Kidney epithelial cell (primary cell): ENCODE data around the gene PLAGL2. TPM values are rescaled to one million over a fixed set of nuclear protein-coding genes. Genes with fewer than 3 reads are reported as not detected.
A peak's percentile ranks its signal among the peaks of the same experiment; 100 is the strongest.

ENCODE experiments used
- DNase-seq: peaks from one replicate; pipeline ENCODE4 v3.0.0-alpha.2; 2010; ENCODE audit warnings: low read depth
- H3K27me3 ChIP-seq: 2 replicates; pipeline ENCODE4 v1.6.0; 2011; ENCODE audit warnings: low read length; ENCODE audit not compliant: control insufficient read depth, insufficient read depth
- H3K36me3 ChIP-seq: 2 replicates; pipeline ENCODE4 v1.5.1; 2011; ENCODE audit warnings: low read length; ENCODE audit not compliant: control insufficient read depth, insufficient read depth
- H3K4me3 ChIP-seq: 2 replicates; pipeline ENCODE4 v1.5.1; 2011; ENCODE audit warnings: low read depth, mild to moderate bottlenecking, control low read depth, low read length
- total RNA-seq: library from RNA; depleted of rRNA; stranded (reverse); fragments of >200 nt; gene quantifications from 2 replicates; pipeline ENCODE4 v1.2.3, GENCODE V29; 2015
- TF ChIP-seq, protein P1 (sequence below): IDR thresholded peaks from 2 replicates; pipeline ENCODE4 v1.5.1; 2011; ENCODE audit warnings: mild to moderate bottlenecking, moderate library complexity, low read length, control low read depth, inconsistent platforms; ENCODE audit not compliant: insufficient read depth, poor library complexity, severe bottlenecking

Gene PLAGL2
- total RNA-seq, 1 donor from 2014 or later, result 13.5 TPM

DNA sequence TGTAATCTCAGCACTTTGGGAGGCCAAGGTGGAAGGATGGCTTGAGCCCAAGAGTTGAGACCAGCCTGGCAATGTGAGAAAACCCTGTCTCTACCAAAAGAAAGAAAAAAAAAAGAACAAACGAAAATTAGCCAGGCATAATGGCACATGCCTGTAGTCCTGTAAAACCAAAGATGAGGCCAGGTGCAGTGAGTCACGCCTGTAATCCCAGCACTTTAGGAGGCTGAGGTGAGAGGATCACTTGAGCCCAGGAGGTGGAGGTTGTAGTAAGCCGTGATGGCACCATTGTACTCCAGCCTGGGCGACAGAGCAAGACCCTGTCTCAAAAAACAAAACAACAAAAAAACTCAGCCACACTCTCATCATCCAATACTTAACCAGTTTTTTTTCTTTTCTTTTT lies 37.4 kb upstream of the PLAGL2 start:
- TF ChIP-seq, protein P1, sequence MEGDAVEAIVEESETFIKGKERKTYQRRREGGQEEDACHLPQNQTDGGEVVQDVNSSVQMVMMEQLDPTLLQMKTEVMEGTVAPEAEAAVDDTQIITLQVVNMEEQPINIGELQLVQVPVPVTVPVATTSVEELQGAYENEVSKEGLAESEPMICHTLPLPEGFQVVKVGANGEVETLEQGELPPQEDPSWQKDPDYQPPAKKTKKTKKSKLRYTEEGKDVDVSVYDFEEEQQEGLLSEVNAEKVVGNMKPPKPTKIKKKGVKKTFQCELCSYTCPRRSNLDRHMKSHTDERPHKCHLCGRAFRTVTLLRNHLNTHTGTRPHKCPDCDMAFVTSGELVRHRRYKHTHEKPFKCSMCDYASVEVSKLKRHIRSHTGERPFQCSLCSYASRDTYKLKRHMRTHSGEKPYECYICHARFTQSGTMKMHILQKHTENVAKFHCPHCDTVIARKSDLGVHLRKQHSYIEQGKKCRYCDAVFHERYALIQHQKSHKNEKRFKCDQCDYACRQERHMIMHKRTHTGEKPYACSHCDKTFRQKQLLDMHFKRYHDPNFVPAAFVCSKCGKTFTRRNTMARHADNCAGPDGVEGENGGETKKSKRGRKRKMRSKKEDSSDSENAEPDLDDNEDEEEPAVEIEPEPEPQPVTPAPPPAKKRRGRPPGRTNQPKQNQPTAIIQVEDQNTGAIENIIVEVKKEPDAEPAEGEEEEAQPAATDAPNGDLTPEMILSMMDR, result no peak

DNA sequence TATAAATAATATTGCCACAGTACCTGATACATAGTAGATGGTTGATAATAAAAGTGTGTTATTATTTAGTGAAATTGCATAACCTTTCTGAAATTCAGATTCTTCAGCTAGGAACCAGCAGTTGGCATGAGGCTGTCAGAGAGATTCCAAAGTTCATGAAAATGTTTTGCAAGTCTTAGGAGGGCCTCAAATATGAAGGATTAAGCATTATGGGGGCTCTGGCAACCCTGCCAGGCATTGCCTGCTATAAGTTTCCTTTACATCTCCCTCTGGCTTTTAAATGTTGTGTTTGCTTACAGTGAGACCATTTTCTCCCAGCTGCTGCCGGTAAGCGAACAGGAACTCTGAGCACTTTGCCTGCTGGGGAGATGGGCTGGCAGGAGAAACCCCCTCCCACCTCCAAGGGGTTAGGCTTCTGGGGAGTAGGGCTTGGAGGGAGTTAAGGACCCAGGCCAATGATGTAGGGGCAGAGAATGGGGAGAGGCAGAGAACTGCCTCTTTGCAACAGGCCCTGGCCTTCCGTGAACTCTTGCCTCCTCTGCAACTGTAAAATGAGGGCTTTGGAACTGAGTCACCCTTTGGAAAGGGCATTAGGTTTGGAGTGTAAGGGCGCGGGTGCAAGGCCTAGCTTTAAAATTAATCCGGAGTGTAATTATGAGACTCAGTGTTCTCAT lies 36.7 kb upstream of the PLAGL2 start:
- Histone ChIP-seq H3K36me3 (no peaks in the 10 kb centered on the region), H3K4me3 (no peak overlapping the region), H3K27me3 (no peaks in the 10 kb centered on the region)
- DNase-seq, result no peak
- TF ChIP-seq, protein P1, result no peak

More for the DNA sequence above, 37.4 kb upstream of the PLAGL2 start:
- no peak for DNase-seq
- H3K27me3 ChIP-seq, result no peaks in the 10 kb centered on the region
- H3K4me3 ChIP-seq, result no peak overlapping the region
- no peaks in the 10 kb centered on the region for H3K36me3 ChIP-seq

DNA sequence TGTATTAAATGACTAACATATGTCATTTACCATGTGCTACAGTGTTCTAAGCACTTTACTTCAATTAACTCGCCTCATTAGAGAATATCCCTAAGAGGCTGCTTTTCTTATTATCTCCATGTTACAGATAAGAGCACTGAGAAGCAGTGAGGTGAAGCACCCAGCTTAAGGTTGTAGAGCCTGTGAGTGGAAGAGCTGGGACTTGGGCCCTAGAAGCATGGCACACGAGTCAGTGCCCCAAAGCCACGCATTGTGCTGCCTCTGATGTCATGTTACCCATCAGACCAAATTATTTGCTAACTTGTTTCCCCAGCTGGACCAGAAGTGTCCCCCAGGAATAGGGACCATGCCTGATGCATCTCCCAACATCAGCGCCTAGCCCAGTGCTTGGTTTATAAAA lies 34.3 kb upstream of the PLAGL2 start:
- Histone ChIP-seq H3K27me3 (no peaks in the 10 kb centered on the region), H3K4me3 (no peak overlapping the region), H3K36me3 (no peaks in the 10 kb centered on the region)
- TF ChIP-seq, protein P1, result no peak
- no peak for DNase-seq

DNA sequence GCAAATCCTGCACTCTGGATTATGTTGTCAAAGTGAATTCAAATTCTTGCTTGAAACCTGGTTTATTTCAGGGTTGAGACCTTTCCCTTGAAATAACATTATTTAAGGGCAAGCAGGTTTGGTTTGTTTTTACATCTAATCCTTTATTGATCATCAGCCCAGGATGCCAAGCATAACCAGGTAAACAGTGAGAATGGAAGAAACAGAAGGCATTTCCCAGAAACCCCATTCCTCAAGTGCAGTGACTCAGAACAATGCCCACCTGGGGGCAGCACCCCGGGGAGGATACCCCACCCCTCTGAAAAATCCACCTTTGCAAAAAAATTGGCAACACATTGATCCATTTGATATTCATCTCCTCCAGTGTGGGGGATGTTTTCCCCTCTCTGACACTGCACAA lies 32.7 kb upstream of the PLAGL2 start:
- Histone ChIP-seq H3K36me3 (peaks cover 2% of the 10 kb centered on the region), H3K4me3 (no peak overlapping the region), H3K27me3 (no peaks in the 10 kb centered on the region)
- TF ChIP-seq, protein P1, result peak; percentile 3
- DNase-seq, result no peak

DNA sequence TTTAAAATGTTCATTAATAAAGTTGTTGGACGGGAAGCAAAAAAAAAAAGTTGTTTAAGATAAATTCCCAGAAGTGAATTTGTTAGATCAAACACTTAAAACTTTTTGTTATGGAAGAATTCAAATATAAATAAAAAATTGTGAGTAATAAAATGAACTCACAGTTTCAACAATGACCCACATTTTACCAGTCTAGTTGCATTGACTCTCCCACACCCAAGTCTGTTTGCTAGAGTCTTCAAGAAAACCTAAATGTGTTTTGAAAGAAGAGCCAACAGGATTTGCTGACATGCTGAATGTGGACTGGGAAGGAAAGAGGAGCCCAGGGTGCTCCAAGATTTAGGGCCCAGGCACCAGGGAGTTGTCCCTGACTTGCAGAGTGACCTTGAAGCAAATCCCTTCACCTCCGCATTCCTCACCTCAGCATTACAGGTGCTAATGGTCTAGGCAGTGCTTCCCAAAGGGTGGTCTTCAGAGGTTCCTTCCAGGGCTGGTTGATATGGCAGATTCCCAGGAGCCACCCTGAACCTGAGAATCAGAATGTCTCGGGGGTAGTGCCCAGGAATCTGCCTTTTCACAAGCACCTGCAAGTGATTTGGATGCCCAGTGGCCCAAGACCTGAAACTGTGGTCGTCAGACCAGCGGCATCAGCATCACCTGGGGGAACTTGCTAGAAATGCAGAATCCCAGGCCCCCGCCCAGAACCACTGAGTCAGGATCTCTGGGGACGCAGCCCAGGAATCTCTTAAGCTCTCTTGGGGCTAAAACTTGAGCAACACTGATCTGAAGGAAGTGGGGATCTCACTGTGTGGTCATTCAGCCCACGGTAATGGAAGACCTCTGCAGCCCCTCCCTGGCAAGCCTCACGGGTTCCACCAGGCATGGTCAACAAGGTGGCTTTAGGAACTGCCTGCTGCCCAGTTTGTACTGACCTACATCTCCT lies 31.2 kb upstream of the PLAGL2 start:
- no peak for DNase-seq
- H3K4me3 ChIP-seq, result no peak overlapping the region
- H3K27me3 ChIP-seq, result no peaks in the 10 kb centered on the region
- TF ChIP-seq, protein P1, result no peak
- peaks cover 2% of the 10 kb centered on the region for H3K36me3 ChIP-seq
